Hepatic stellate cell (primary cell): ENCODE data around the gene RNF224.

Experiments
- DNase-seq: peaks from one replicate; pipeline ENCODE4 v3.0.0; 2011; ENCODE audit warnings: low spot score

RNF224 gene

GRCh38 chr9:137227054-137227852 lies at the start of gene RNF224:
Gene RNF224, plus strand, starts transcription at chr9:137227502. Its CDS starts 834 bp downstream, at chr9:137228336.
- DNase-seq = peak; percentile 86

DNA sequence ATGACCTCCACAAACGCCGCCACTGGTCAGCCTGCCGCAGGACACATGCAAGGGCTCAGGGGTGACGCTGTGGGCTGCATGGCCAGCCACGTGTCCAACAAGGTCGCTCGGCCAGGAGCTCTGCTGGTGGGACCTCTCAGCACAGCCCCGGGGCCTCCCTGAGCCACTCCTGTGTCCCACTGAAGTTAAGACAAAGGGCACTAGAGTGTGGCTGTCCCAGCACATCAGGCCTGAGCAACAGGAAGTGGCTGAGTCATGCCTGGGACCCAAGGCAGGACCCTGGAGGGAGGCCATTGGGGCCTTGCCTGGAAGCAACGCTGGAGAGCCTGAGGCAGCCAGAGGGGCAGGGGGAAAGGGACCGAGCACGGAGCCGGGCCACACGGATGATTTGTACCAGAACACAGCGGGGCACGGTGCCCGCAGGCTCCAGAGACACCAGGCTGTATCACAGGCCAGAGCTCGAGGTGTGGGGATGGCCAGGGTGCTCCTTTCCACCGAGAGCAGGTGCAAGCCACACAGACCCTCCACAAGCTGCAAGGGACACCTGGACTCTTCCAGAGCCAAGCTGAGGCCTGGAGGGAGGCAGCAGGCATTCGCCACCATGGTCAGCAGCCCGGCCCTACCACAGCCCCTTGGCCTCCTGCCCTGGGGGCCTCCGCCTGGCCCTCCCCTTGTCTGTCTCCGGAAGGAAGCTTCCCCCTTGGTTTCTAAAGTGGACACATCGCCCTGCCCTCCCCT lies 48.9 kb upstream of the RNF224 start:
- DNase-seq = no peak

DNA sequence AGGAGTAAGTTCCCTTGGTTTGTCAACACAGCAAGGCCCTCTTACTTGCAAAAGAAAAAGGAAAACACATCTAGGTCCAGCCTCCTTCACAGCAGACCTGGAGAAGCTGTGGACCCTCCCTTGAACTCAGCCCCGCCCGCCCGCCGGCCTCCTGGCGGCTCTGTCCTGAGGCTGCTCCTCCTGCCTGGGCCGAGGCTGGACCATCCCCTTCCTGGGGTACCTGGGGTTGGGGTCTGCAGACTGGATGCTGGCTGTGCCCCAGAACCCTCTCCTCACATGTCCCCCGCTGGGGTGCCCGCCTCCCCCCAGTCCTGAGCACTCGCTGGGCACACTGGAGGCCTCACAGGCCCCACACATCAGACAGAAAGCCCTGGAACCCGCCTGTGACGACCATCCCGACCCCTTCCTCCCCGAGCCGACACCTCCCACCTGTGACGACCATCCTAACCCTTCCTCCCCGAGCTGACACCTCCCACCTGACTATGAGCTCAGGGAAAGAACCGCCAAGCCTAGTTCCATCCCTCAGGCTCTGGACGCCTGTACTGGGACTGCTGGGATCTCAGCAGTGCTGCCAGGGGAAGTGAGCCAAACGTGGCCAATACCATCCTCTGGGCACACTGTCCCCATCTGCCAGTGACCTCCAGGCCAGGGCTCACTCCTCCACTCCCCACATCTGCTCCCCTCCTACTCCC lies 48.2 kb upstream of the RNF224 start:
- no peak for DNase-seq

- DNase-seq = no peak
These were observed 47.5 kb upstream of the RNF224 start for GRCh38 chr9:137179761-137180160.

DNA sequence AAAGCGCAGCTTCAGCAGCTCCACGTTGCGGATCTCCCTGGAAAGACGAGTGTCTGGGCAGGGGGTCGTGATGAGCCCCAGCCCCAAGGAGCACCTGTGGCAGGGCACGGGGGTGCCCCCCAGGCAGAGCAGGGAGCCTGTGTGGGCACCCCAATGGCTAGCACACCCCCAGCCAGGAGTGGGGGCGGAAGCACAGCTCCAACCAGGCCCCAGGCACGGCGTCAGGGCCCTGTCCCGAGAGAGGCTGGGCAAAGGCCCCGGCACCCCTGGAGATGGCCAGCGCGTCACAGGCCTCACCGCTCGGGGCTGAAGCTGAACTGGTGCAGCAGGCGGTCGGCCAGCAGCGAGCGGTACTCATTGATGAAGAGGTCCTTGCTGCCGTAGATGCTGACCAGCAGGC lies 46.8 kb upstream of the RNF224 start:
- no peak for DNase-seq

GRCh38 chr9:137181680-137182079 lies 45.6 kb upstream of the RNF224 start:
- DNase-seq = no peak

DNA sequence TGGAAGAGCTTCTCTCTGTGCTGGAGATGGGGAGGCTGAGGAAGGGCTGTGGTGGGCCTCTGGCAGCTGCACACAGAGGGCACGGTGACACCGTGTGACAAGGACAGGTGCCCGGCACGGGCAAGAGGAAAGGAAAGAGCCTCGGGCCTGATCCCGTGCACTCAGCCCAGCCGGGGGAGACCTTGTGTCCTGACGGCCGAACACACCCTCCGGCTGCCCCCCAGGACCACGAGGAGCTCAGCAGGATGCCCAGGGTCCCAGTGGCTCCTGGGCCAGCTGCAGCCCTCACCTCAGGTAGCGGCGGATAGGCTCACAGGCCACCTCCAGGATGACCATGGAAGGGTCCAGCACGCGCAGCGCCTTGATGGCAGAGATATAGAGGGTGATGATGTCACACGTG lies 44.5 kb upstream of the RNF224 start:
- no peak for DNase-seq

- DNase-seq = no peak
These were observed 43.2 kb upstream of the RNF224 start for GRCh38 chr9:137183980-137184595.

DNA sequence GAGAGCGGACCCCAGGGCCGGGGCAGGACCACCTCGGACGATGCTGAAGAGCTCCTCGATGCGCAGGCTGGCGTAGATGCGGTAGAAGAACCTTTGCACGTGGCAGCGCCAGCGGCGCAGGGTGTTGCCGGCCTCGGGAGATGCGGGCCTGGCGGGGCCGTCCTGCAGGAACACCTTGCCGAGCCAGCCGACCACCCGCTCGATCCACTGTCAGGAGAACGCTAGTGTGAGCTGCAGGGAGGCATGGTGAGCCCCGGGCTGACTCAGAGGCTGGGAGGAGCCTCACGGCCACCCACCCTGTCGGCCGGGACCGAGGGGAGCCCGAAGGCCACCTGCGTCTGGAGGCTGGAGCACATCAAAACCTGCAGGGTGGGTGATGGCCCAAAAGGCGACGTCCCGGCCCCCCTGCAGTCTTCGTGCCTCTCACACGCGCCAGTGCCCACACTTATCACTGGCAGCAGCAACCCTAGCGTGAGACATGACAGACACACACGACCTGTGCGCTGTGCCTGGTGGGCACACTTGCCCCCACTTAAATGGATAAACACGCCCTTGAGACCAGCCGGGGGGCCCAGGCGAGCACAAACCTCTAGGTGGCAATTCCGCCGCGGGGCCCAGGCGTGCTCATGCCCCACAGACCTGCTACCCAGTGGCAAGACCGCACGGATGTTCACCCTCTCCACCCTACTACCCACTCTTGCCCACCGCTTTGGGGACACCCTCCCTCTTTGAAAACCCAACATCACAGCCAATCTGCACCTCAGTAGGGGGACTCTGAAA lies 42.2 kb upstream of the RNF224 start:
- no peak for DNase-seq

GRCh38 chr9:137185921-137186320 lies 41.4 kb upstream of the RNF224 start:
- no peak for DNase-seq

- DNase-seq = no peak
These were observed 40.9 kb upstream of the RNF224 start for GRCh38 chr9:137186385-137186784.

GRCh38 chr9:137187386-137187785 lies 39.9 kb upstream of the RNF224 start:
- DNase-seq = no peak

DNA sequence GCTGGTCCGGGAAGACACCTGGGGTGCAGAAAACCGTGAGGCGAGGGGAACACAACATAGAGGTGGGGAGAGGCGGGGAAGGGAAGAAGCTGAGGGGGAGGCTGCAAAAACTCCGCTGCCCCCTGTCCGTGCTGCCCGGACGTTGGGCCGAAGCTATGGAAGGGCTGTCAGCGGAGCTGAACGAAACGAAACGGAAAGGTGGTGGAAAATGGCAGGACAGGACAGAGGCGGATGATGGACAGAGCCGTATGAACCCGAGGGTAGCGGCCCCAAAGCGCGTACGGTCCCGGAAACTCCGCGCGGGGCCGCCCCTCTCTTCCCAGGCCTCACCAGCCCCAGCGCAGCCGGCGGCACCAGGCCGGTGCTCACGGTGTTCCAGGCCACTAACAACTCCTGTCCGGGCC lies 39.2 kb upstream of the RNF224 start:
- DNase-seq = no peak

- peak; percentile 96 for DNase-seq
These were observed 38.6 kb upstream of the RNF224 start, which contains the start of the genes ANAPC2 and SSNA1 for GRCh38 chr9:137188490-137189296. Gene ANAPC2, minus strand, starts transcription at chr9:137188560. Its CDS starts 28 bp downstream, at chr9:137188532. Gene SSNA1, plus strand, starts transcription at chr9:137188676. Its CDS starts 51 bp downstream, at chr9:137188727.

DNA sequence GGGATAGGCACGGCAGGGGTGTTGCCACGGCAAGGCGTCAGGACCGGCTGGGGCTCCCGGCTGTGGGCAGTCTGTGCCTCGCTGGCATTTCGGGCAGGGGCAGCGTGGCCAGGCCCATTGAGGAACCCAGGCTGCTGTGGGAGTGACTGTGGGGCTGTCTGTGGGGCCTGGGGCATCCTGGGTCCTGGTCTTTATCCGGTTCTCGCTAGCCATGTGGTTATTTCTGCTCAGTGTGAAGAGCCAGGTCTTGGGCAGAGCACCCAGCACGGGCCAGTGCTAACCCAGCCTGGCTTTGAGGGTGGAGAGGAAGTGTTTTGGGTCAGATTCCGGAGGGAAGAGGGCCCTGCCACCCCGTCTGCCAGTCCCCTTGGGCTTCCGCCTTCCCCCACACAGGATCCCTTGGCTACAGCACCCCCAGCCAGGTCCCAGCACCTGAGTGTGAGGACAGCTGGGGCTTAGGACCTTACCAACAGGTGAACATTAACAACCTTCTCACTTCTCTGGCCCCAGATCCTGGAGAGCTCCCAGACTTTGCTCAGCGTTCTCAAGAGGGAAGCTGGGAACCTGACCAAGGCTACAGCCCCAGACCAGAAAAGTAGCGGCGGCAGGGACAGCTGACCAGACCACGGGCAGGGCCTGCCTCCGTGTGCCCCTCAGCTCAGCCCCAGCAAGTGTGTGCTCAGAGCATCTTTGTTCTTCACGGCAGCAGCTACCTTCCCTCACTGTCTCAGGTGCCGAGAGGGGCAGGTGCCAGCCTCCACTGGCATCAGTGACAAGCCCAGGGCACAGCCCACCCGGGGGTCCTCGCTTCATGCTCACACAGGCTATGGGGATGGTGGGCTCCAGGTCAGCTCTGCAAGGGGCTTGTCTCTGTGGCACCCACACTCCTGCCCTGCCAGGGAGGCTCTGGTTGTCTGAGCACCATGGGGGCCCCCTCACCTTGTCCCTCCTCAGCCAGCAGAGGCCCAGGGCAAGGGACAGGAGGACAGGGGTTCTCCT lies 37.7 kb upstream of the RNF224 start:
- DNase-seq = no peak

- no peak for DNase-seq
These were observed 36.9 kb upstream of the RNF224 start for GRCh38 chr9:137190315-137190856.

- DNase-seq = no peak
These were observed 36.1 kb upstream of the RNF224 start for GRCh38 chr9:137191245-137191644.

DNA sequence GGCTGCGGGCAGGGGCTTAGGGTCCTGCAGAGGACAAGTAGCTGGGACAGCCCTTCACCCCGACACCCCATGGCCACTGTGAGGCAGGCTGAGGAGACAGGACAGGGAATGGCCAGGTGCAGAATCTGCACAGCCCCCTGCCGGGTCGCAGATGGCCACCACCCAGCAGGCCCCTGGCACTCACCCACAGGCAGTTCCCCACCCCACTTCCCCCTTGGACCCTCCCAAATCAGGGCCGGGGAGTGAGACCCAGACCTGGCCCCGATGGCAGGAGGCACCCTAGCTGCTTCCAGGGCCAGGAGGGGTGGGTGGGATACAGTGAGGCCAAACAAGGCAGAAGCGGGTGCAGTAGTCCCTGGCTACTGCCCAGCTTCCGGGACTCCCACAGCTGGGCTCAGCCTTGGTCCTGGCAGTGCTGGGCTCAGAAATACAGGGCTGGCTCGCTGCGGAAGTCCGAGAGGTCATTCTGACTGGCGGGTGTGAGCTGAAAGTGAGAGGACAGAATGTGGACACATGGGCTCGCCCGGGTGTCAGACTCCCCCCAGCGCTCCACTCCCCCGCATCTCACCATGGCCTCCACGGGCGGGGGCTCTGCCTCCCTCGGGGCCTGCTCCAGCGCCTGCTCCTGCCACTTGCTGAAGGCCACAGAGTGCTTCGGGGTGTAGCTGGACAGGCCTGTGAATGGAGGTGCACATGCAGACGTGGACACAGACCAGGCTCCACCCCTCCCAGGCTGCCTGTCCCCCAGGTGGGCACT lies 35.4 kb upstream of the RNF224 start:
- DNase-seq = no peak
